Measurements from ENCODE around the gene DIP2C.

DIP2C gene

GRCh38 chr10:580778-581177, 108.7 kb downstream of the DIP2C start:
- no peaks in the 10 kb centered on the region for H3K4me1 Mint-ChIP-seq (ENCODE audit: low read depth)
- H3K36me3 Mint-ChIP-seq (ENCODE audit: low read depth), result no peaks in the 10 kb centered on the region
- H3K4me3 Mint-ChIP-seq, result no peak overlapping the region
- no peaks in the 10 kb centered on the region for H3K9me3 Mint-ChIP-seq
- peaks cover 4% of the 10 kb centered on the region for H3K27me3 Mint-ChIP-seq
- H3K27ac Mint-ChIP-seq, result no peak overlapping the region

GRCh38 chr10:576130-576465, 113.4 kb downstream of the DIP2C start:
- no peaks in the 10 kb centered on the region for H3K36me3 Mint-ChIP-seq (ENCODE audit: low read depth)
- no peak overlapping the region for H3K4me3 Mint-ChIP-seq
- no peaks in the 10 kb centered on the region for H3K9me3 Mint-ChIP-seq
- H3K4me1 Mint-ChIP-seq (ENCODE audit: low read depth), result no peaks in the 10 kb centered on the region
- H3K27me3 Mint-ChIP-seq, result peaks cover 12% of the 10 kb centered on the region
- no peak overlapping the region for H3K27ac Mint-ChIP-seq

GRCh38 chr10:575402-576129, 113.9 kb downstream of the DIP2C start:
- no peak overlapping the region for H3K4me3 Mint-ChIP-seq
- peaks cover under 1% of the 10 kb centered on the region for H3K9me3 Mint-ChIP-seq
- H3K27me3 Mint-ChIP-seq, result peaks cover 12% of the 10 kb centered on the region
- H3K4me1 Mint-ChIP-seq (ENCODE audit: low read depth), result no peaks in the 10 kb centered on the region
- no peaks in the 10 kb centered on the region for H3K36me3 Mint-ChIP-seq (ENCODE audit: low read depth)
- no peak overlapping the region for H3K27ac Mint-ChIP-seq

GRCh38 chr10:572696-573095, 116.8 kb downstream of the DIP2C start:
- Mint-ChIP-seq H3K27ac (no peak overlapping the region), H3K4me3 (no peak overlapping the region), H3K9me3 (peaks cover 8% of the 10 kb centered on the region), H3K27me3 (peaks cover 16% of the 10 kb centered on the region), H3K36me3 (ENCODE audit: low read depth) (no peaks in the 10 kb centered on the region), H3K4me1 (ENCODE audit: low read depth) (no peaks in the 10 kb centered on the region)

GRCh38 chr10:571688-572451, 117.6 kb downstream of the DIP2C start:
- Mint-ChIP-seq H3K27me3 (peaks cover 16% of the 10 kb centered on the region), H3K36me3 (ENCODE audit: low read depth) (no peaks in the 10 kb centered on the region), H3K9me3 (peaks cover 8% of the 10 kb centered on the region), H3K27ac (no peak overlapping the region), H3K4me3 (no peak overlapping the region), H3K4me1 (ENCODE audit: low read depth) (no peaks in the 10 kb centered on the region)

- Mint-ChIP-seq H3K4me1 (ENCODE audit: low read depth) (no peaks in the 10 kb centered on the region), H3K27me3 (peaks cover 12% of the 10 kb centered on the region), H3K36me3 (ENCODE audit: low read depth) (no peaks in the 10 kb centered on the region), H3K4me3 (no peak overlapping the region), H3K9me3 (peaks cover 8% of the 10 kb centered on the region), H3K27ac (no peak overlapping the region)
These were observed 118.3 kb downstream of the DIP2C start for GRCh38 chr10:571166-571565.

DNA sequence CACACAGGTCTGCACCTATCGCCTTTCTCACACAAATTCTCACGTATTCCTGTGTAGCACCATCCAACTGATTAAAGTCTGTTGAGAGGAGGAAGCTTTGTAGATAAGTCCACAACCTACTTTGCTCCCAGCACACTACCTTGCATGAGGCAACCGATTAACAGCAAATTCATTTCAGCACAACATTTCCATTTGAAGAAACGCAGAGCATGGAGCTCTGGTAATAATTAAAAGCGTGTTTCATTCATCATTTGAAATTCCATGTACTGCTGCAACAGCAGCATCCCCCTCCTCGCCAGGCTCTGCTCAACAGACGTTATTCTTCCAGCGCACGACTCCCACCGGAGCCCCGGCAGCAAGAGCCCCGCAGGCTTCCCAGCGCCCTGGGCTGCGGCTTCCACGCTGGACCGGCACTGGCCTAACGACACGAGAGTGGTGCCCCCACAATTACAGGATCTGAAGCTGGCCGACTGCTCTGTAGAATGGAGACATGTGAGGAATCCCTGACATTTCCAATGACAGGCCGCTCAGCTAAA, 118.8 kb downstream of the DIP2C start:
- Mint-ChIP-seq H3K9me3 (peaks cover 8% of the 10 kb centered on the region), H3K27me3 (peaks cover 12% of the 10 kb centered on the region), H3K36me3 (ENCODE audit: low read depth) (no peaks in the 10 kb centered on the region), H3K4me3 (no peak overlapping the region), H3K27ac (no peak overlapping the region), H3K4me1 (ENCODE audit: low read depth) (no peaks in the 10 kb centered on the region)

- Mint-ChIP-seq H3K27ac (no peak overlapping the region), H3K27me3 (peaks cover 11% of the 10 kb centered on the region), H3K36me3 (ENCODE audit: low read depth) (no peaks in the 10 kb centered on the region), H3K9me3 (peaks cover 8% of the 10 kb centered on the region), H3K4me3 (no peak overlapping the region), H3K4me1 (ENCODE audit: low read depth) (no peaks in the 10 kb centered on the region)
These were observed 119.4 kb downstream of the DIP2C start for GRCh38 chr10:569961-570627.

- H3K27me3 Mint-ChIP-seq, result peaks cover 22% of the 10 kb centered on the region
- H3K9me3 Mint-ChIP-seq, result peaks cover 18% of the 10 kb centered on the region
- no peaks in the 10 kb centered on the region for H3K4me1 Mint-ChIP-seq (ENCODE audit: low read depth)
- no peaks in the 10 kb centered on the region for H3K36me3 Mint-ChIP-seq (ENCODE audit: low read depth)
- no peak overlapping the region for H3K4me3 Mint-ChIP-seq
- H3K27ac Mint-ChIP-seq, result no peak overlapping the region
These were observed 120.6 kb downstream of the DIP2C start for GRCh38 chr10:568848-569247.

- Mint-ChIP-seq H3K27me3 (peaks cover 20% of the 10 kb centered on the region), H3K27ac (no peak overlapping the region), H3K9me3 (peaks cover 25% of the 10 kb centered on the region), H3K4me1 (ENCODE audit: low read depth) (no peaks in the 10 kb centered on the region), H3K36me3 (ENCODE audit: low read depth) (no peaks in the 10 kb centered on the region), H3K4me3 (no peak overlapping the region)
These were observed 121.6 kb downstream of the DIP2C start for GRCh38 chr10:567869-568268.

DNA sequence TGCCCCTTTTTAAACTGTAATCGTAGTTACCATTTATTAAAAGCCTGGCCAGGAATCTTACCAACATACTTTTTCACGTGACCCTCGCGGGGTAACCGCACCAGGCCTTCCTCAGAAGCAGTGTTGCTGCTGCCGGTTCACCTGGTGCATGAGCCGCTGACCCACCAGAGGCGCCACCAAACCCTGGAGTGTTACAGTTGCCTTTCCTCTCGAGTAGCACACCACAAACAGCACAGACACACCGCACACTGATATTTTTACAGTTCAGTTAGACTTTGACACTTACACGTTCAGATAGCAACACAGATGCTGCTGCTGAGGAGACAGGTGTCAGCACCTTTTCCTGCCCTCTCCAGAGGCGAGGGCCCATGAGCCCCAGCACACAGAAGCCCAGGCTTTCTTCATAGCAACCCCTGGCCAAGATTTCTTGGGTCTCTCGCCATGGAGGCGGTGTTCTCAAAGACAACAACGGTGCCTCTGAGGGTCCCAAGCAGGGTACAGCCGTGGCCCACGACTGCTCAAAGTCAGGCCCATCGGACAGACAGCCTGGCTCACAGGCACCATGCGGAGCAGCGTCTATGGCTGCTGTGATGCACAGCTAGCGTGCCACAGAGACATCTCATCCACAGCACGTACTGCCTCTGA, 123.1 kb downstream of the DIP2C start:
- H3K27ac Mint-ChIP-seq, result no peak overlapping the region
- H3K9me3 Mint-ChIP-seq, result peaks cover 25% of the 10 kb centered on the region
- no peak overlapping the region for H3K4me3 Mint-ChIP-seq
- peaks cover 20% of the 10 kb centered on the region for H3K27me3 Mint-ChIP-seq
- no peaks in the 10 kb centered on the region for H3K36me3 Mint-ChIP-seq (ENCODE audit: low read depth)
- H3K4me1 Mint-ChIP-seq (ENCODE audit: low read depth), result no peaks in the 10 kb centered on the region

DNA sequence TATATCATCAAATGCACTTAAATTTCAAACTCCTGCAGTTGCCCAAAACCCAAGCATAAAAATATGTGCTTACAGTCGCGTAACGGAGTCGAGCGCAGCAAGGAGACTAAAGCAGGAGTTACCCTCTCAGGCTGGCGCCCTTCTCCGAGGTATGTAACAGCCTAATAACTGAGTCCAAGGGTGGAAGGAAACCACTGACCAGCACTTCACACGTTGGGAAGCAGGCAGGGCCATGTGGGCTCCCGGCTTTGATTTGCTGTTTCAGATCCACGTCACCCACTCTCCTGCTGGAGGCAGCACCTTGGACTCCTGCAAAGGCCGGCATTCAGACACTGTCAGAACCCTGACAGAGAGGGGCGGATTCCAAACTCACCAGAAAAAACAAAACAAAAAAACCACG, 123.8 kb downstream of the DIP2C start:
- Mint-ChIP-seq H3K27me3 (peaks cover 20% of the 10 kb centered on the region), H3K4me3 (no peak overlapping the region), H3K9me3 (peaks cover 25% of the 10 kb centered on the region), H3K27ac (no peak overlapping the region), H3K36me3 (ENCODE audit: low read depth) (no peaks in the 10 kb centered on the region), H3K4me1 (ENCODE audit: low read depth) (no peaks in the 10 kb centered on the region)

DNA sequence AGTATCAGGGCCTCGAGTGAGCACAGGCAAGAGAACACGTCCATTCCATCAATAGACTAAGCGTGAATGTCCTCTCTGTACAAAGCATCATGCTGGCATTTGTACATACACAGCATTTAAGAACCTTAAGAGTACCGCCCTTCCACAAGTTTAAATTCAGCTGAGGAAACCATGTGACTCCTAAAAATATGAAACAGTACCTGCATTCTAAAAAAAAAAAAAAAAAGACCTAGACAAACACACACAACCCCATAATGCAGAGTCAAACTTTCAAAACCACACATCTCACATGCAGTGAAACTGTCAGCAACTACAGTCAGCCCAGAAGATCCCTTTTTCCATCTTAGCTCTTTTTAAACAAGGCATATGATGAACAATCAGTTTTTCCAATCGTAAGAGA, 124.3 kb downstream of the DIP2C start:
- H3K27me3 Mint-ChIP-seq, result peaks cover 20% of the 10 kb centered on the region
- H3K4me1 Mint-ChIP-seq (ENCODE audit: low read depth), result no peaks in the 10 kb centered on the region

DNA sequence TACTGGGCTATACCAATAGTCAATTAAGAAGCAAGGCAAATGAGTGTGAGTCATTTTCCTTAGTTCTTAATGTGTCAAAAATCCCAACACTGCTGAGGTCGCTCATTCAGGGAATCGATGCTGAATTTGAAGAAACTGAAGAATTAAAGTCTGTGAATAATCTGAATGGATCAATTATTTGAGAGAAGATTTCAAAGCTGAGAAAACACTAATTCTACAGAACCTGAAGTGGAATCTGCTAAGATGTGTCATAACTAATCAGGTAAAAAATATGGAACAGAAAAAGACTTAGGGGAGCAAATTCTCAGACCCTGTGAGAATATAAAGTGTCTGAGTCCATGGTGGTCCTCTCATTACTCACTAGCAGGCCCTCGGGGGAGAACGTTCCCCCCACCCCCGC, 125.6 kb downstream of the DIP2C start:
- no peaks in the 10 kb centered on the region for H3K4me1 Mint-ChIP-seq (ENCODE audit: low read depth)
- H3K27ac Mint-ChIP-seq, result no peak overlapping the region
- H3K36me3 Mint-ChIP-seq (ENCODE audit: low read depth), result no peaks in the 10 kb centered on the region
- peaks cover 20% of the 10 kb centered on the region for H3K27me3 Mint-ChIP-seq
- no peak overlapping the region for H3K4me3 Mint-ChIP-seq
- peaks cover 21% of the 10 kb centered on the region for H3K9me3 Mint-ChIP-seq

More for the DNA sequence above, 124.3 kb downstream of the DIP2C start:
- H3K36me3 Mint-ChIP-seq (ENCODE audit: low read depth), result no peaks in the 10 kb centered on the region
- no peak overlapping the region for H3K4me3 Mint-ChIP-seq
- peaks cover 21% of the 10 kb centered on the region for H3K9me3 Mint-ChIP-seq
- H3K27ac Mint-ChIP-seq, result no peak overlapping the region

GRCh38 chr10:562142-562541, 127.3 kb downstream of the DIP2C start:
- no peak overlapping the region for H3K27ac Mint-ChIP-seq
- peaks cover 17% of the 10 kb centered on the region for H3K9me3 Mint-ChIP-seq
- H3K36me3 Mint-ChIP-seq (ENCODE audit: low read depth), result no peaks in the 10 kb centered on the region
- H3K4me3 Mint-ChIP-seq, result no peak overlapping the region
- H3K27me3 Mint-ChIP-seq, result peaks cover 16% of the 10 kb centered on the region
- H3K4me1 Mint-ChIP-seq (ENCODE audit: low read depth), result no peaks in the 10 kb centered on the region
